Effector CD8-positive, alpha-beta T cell (primary cell): ENCODE measurements around the gene SLC12A6.
A peak's percentile ranks its signal among the peaks of the same experiment; 100 is the strongest.
"Not testable (repeated sequence)": the region's sequence is repeated elsewhere in the genome, so short reads cannot be mapped to it uniquely, and the experiment has no call there.

Source experiments
- DNase-seq: peaks from one replicate; lab custom pipeline; 2025; lab: John Stamatoyannopoulos, UW
- total RNA-seq, 4 experiments: gene quantifications; one replicate each; lab custom pipeline; 2026; lab: John Stamatoyannopoulos, UW

The SLC12A6 gene
- 78.6 to 143 (median 110) reads per million in 4 experiments for total RNA-seq

GRCh38 chr15:34337557-34338306 lies at the start of gene SLC12A6:
TSS of gene SLC12A6 (minus strand) at chr15:34337781. CDS start at chr15:34336680, 1,101 bp downstream.
- DNase-seq, result peak; percentile 82

GRCh38 chr15:34381829-34382521 lies 44.4 kb upstream of the SLC12A6 start:
- DNase-seq, result not testable (repeated sequence)

GRCh38 chr15:34380491-34380890 lies 42.9 kb upstream of the SLC12A6 start:
- not testable (repeated sequence) for DNase-seq

- no peak for DNase-seq
These were observed 39.3 kb upstream of the SLC12A6 start for GRCh38 chr15:34376856-34377255.

GRCh38 chr15:34375541-34375940 lies 38.0 kb upstream of the SLC12A6 start:
- DNase-seq, result not testable (repeated sequence)

GRCh38 chr15:34374816-34375215 lies 37.2 kb upstream of the SLC12A6 start:
- no peak for DNase-seq

- no peak for DNase-seq
These were observed 36.4 kb upstream of the SLC12A6 start for GRCh38 chr15:34373951-34374350.

- DNase-seq, result no peak
These were observed 33.1 kb upstream of the SLC12A6 start for GRCh38 chr15:34370643-34371042.

GRCh38 chr15:34370129-34370528 lies 32.5 kb upstream of the SLC12A6 start:
- no peak for DNase-seq

- peak; percentile 80 for DNase-seq
These were observed 29.8 kb upstream of the SLC12A6 start, which contains the start of gene LPCAT4 for GRCh38 chr15:34367101-34368081. TSS of gene LPCAT4 (minus strand) at chr15:34367196. CDS start at chr15:34367100, 96 bp downstream.

GRCh38 chr15:34366271-34367065 lies 28.9 kb upstream of the SLC12A6 start:
- peak; percentile 20 for DNase-seq

GRCh38 chr15:34365836-34366235 lies 28.3 kb upstream of the SLC12A6 start:
- no peak for DNase-seq

GRCh38 chr15:34365091-34365825 lies 27.7 kb upstream of the SLC12A6 start:
- no peak for DNase-seq

GRCh38 chr15:34364041-34364440 lies 26.5 kb upstream of the SLC12A6 start:
- DNase-seq, result no peak

GRCh38 chr15:34362047-34362773 lies 24.6 kb upstream of the SLC12A6 start:
- no peak for DNase-seq

- DNase-seq, result no peak
These were observed 23.7 kb upstream of the SLC12A6 start for GRCh38 chr15:34361278-34361677.

- DNase-seq, result no peak
These were observed 22.7 kb upstream of the SLC12A6 start for GRCh38 chr15:34360298-34360697.

GRCh38 chr15:34359416-34359815 lies 21.8 kb upstream of the SLC12A6 start:
- no peak for DNase-seq

GRCh38 chr15:34358948-34359347 lies 21.4 kb upstream of the SLC12A6 start:
- DNase-seq, result no peak

- no peak for DNase-seq
These were observed 20.8 kb upstream of the SLC12A6 start for GRCh38 chr15:34358367-34358766.
